DND-41 (cell line): ENCODE measurements around the gene SLC16A10.

Experiments used
- EZH2 ChIP-seq: IDR thresholded peaks from 3 replicates; pipeline ENCODE4 v1.6.1; 2012; ENCODE audit warnings: borderline replicate concordance, low read depth, mild to moderate bottlenecking, moderate library complexity, low read length, inconsistent platforms; ENCODE audit not compliant: severe bottlenecking
- TF ChIP-seq, protein P1 (sequence below): IDR thresholded peaks from 2 replicates; pipeline ENCODE4 v1.5.1; 2012; ENCODE audit warnings: borderline replicate concordance, low read length, moderate library complexity, mild to moderate bottlenecking; ENCODE audit not compliant: poor library complexity, severe bottlenecking; ENCODE audit errors: extremely low read depth

DNA sequence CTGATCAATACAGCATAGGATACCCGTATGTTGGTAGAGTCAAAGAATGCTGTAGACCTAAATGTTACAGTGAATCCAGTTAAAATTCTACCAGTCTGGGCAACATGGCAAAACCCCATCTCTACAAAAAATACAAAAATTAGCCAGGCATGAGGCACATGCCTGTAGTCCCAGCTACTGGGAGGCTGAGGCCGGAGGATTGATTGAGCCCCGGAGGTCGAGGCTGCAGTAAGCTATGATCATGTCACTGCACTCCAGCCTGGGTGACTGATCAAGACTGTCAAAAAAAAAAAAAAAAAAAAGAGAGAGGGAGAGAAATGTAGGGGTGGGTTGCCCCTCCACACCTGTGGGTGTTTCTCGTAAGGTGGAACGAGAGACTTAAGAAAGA lies 167.5 kb downstream of the SLC16A10 start:
- TF ChIP-seq, protein P1, sequence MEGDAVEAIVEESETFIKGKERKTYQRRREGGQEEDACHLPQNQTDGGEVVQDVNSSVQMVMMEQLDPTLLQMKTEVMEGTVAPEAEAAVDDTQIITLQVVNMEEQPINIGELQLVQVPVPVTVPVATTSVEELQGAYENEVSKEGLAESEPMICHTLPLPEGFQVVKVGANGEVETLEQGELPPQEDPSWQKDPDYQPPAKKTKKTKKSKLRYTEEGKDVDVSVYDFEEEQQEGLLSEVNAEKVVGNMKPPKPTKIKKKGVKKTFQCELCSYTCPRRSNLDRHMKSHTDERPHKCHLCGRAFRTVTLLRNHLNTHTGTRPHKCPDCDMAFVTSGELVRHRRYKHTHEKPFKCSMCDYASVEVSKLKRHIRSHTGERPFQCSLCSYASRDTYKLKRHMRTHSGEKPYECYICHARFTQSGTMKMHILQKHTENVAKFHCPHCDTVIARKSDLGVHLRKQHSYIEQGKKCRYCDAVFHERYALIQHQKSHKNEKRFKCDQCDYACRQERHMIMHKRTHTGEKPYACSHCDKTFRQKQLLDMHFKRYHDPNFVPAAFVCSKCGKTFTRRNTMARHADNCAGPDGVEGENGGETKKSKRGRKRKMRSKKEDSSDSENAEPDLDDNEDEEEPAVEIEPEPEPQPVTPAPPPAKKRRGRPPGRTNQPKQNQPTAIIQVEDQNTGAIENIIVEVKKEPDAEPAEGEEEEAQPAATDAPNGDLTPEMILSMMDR, result no peak
- no peak for TF ChIP-seq EZH2
